Daoy (cell line): ENCODE data around the gene PXMP2. TPM values are rescaled to one million over a fixed set of nuclear protein-coding genes. Genes with fewer than 3 reads are reported as not detected.

Source experiments
- DNase-seq: peaks from one replicate; pipeline ENCODE4 v3.0.0-alpha.2; 2015; ENCODE audit warnings: low read depth
- total RNA-seq: library from RNA; depleted of rRNA; stranded (reverse); fragments of >200 nt; shearing (Covaris generic); gene quantifications from 2 replicates; pipeline ENCODE4 v1.2.3, GENCODE V29; 2014; rRNA removed

The PXMP2 gene
- 34.0 and 41.8 TPM in 2 replicates for total RNA-seq

- DNase-seq: peak; percentile 94
These were observed at the start of gene PXMP2, which contains the start of gene POLE for GRCh38 chr12:132687211-132688164. TSS of gene PXMP2 (plus strand) at chr12:132687587. CDS start at chr12:132687671, 84 bp downstream. TSS of gene POLE (minus strand) at chr12:132687342. CDS start at chr12:132687315, 27 bp downstream.

GRCh38 chr12:132637811-132638210 is 49.6 kb upstream of the PXMP2 start:
- DNase-seq: no peak

GRCh38 chr12:132638541-132639408 is 48.6 kb upstream of the PXMP2 start:
- DNase-seq: no peak

GRCh38 chr12:132639956-132640520 is 47.3 kb upstream of the PXMP2 start:
- no peak for DNase-seq

GRCh38 chr12:132640936-132641335 is 46.5 kb upstream of the PXMP2 start:
- no peak for DNase-seq

GRCh38 chr12:132641811-132642650 is 45.4 kb upstream of the PXMP2 start:
- DNase-seq: no peak

- DNase-seq: no peak
These were observed 44.2 kb upstream of the PXMP2 start for GRCh38 chr12:132642846-132643835.

GRCh38 chr12:132646850-132647249 is 40.5 kb upstream of the PXMP2 start:
- DNase-seq: no peak

GRCh38 chr12:132647858-132648257 is 39.5 kb upstream of the PXMP2 start:
- DNase-seq: no peak

GRCh38 chr12:132648616-132649225 is 38.7 kb upstream of the PXMP2 start:
- no peak for DNase-seq

- DNase-seq: no peak
These were observed 38.0 kb upstream of the PXMP2 start for GRCh38 chr12:132649226-132649945.

GRCh38 chr12:132651444-132652100 is 35.8 kb upstream of the PXMP2 start:
- no peak for DNase-seq

GRCh38 chr12:132653567-132654290 is 33.7 kb upstream of the PXMP2 start:
- DNase-seq: no peak

GRCh38 chr12:132657004-132657727 is 30.2 kb upstream of the PXMP2 start:
- no peak for DNase-seq

GRCh38 chr12:132658149-132658894 is 29.1 kb upstream of the PXMP2 start:
- no peak for DNase-seq

GRCh38 chr12:132659146-132659545 is 28.2 kb upstream of the PXMP2 start:
- DNase-seq: no peak
